Measurements from ENCODE around the gene MIA. TPM values are rescaled to one million over a fixed set of nuclear protein-coding genes. Genes with fewer than 3 reads are reported as not detected.

Gene MIA
- total RNA-seq, 1 experiment from 2014 or later = not detected

- H2BK20ac ChIP-seq (ENCODE audit: low read depth, low read length, poor library complexity, severe bottlenecking) = no peak overlapping the region
- H3K23ac ChIP-seq (ENCODE audit: insufficient read length, low read depth, low read length) = no peak overlapping the region
- TF ChIP-seq CTCF (conservative IDR thresholded peaks at IDR 0.05) = no peak
- H3K4me1 Mint-ChIP-seq = no peaks in the 10 kb centered on the region
- no peak overlapping the region for H3K4me3 Mint-ChIP-seq
- H3K9me3 Mint-ChIP-seq = no peaks in the 10 kb centered on the region
- H2BK15ac ChIP-seq (ENCODE audit: low read depth, low read length) = no peak overlapping the region
- no peak overlapping the region for H2BK120ac ChIP-seq (ENCODE audit: low read depth, low read length, poor library complexity, severe bottlenecking)
- no peaks in the 10 kb centered on the region for H3K27me3 Mint-ChIP-seq (ENCODE audit: low read depth)
- H3K9me3 ChIP-seq (ENCODE audit: control insufficient read depth, low read depth, low read length) = no peaks in the 10 kb centered on the region
- H3K4ac ChIP-seq (ENCODE audit: low read depth, low read length) = no peak overlapping the region
- H3K14ac ChIP-seq (ENCODE audit: insufficient read depth, low read length) = no peak overlapping the region
- no peak overlapping the region for H4K5ac ChIP-seq (ENCODE audit: insufficient read length, low read depth, low read length)
- no peaks in the 10 kb centered on the region for H3K27me3 ChIP-seq (ENCODE audit: insufficient read depth, low read length)
- H3T11ph ChIP-seq (ENCODE audit: low read length) = no peak overlapping the region
- no peaks in the 10 kb centered on the region for H3K79me1 ChIP-seq (ENCODE audit: insufficient read depth, low read depth, low read length, poor library complexity, severe bottlenecking)
- H3K27ac ChIP-seq (ENCODE audit: insufficient read length, low read depth, low read length) = no peak overlapping the region
- H3K9ac ChIP-seq (ENCODE audit: extremely low read depth, insufficient read length, low read length) = no peak overlapping the region
- no peak overlapping the region for H4K8ac ChIP-seq (replicated peaks; ENCODE audit: insufficient read length, low read depth, low read length)
- H3K36me3 Mint-ChIP-seq (ENCODE audit: insufficient read depth in 1 of 3, low read depth in 3 of 3) = peaks cover 61 to 85% (median 74%) of the 10 kb centered on the region in 3 experiments
- no peak for DNase-seq
- H3K18ac ChIP-seq (ENCODE audit: insufficient read length, low read depth, low read length) = no peak overlapping the region
- H4K91ac ChIP-seq (ENCODE audit: insufficient read length, low read depth, low read length) = no peak overlapping the region
- no peak overlapping the region for H3K56ac ChIP-seq (ENCODE audit: insufficient read length, low read depth, low read length)
- H2BK5ac ChIP-seq (ENCODE audit: insufficient read length, low read length) = no peak overlapping the region
- H3K23me2 ChIP-seq (ENCODE audit: insufficient read length, low read depth, low read length, poor library complexity, severe bottlenecking) = no peaks in the 10 kb centered on the region
- WGBS (ENCODE audit: extremely low coverage, insufficient read length, low lambda C conversion rate) = no CpG with 5 or more reads among the region's 7 CpGs
- H3K27ac Mint-ChIP-seq = peak overlapping the region in 1 of 3 experiments; percentile 53; a peak in 1 of 7 replicates
- no peaks in the 10 kb centered on the region for H4K20me1 ChIP-seq (ENCODE audit: control insufficient read depth, insufficient read depth, insufficient read length)
- H3K79me2 ChIP-seq (ENCODE audit: insufficient read depth, low read length) = no peaks in the 10 kb centered on the region
- no peak overlapping the region for H2AK5ac ChIP-seq (ENCODE audit: insufficient read length, low read length)
- no peak overlapping the region for H2BK12ac ChIP-seq (ENCODE audit: insufficient read length, low read depth, low read length)
- H3K4me1 ChIP-seq (ENCODE audit: insufficient read depth, low read length) = no peaks in the 10 kb centered on the region
- no peak overlapping the region for H3K4me2 ChIP-seq (ENCODE audit: insufficient read depth, insufficient read length, low read length)
- H2AFZ ChIP-seq (ENCODE audit: low read length) = no peak overlapping the region
Observed at GRCh38 chr19:40763526-40763925, 11.8 kb upstream of the MIA start.
